GM12864 (cell line): ENCODE data around the gene RDH8.
A peak's percentile ranks its signal among the peaks of the same experiment; 100 is the strongest.

Source experiments
- DNase-seq: peaks from one replicate; pipeline ENCODE4 v3.0.0-alpha.2; 2011; ENCODE audit warnings: low read depth
- H3K4me3 ChIP-seq: 2 replicates; pipeline ENCODE4 v1.5.1; 2011; ENCODE audit warnings: mild to moderate bottlenecking, low read depth, low read length, control low read depth
- TF ChIP-seq, protein P1 (sequence below): IDR thresholded peaks from 2 replicates; pipeline ENCODE4 v1.5.1; 2011; ENCODE audit warnings: low read depth, mild to moderate bottlenecking, moderate library complexity, low read length, control low read depth, inconsistent platforms; ENCODE audit errors: missing control alignments

The RDH8 gene

DNA sequence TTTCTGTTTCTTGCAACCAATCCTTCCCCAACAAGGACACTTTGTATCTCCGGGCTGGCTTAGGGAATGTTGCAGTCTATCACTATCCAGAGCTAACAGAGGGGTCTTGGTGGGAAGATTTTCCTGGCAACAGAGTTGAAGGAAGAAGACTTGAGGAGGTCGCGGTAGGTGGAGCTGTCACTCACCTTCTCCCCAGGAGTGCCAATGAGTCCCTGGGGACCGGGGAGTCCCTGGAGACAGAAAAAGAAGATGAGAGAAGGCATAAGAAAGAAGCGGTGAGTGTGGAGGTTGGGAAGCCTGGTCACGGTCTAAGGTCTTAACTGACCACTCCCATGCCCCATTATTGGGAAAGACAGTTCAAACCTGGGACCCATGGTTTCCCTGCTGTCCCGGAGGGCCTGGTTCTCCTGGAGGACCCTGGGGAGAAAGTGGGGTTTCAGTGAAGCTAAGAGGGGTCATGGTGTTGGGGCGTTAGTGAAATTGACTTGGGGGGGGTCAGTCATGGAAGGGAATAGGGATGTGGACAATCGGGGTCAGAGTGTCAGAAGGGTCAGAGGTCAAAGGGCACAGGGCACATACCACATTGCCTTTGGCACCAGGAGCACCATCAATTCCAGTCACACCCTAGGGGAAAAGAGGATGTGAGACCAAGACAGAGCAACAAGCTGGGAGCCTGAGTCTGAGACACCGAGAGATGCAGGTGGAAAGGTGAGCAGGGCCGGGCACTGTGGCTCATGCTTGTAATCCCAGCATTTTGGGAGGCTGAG lies 21.7 kb upstream of the RDH8 start:
- no peak overlapping the region for H3K4me3 ChIP-seq
- TF ChIP-seq, protein P1, sequence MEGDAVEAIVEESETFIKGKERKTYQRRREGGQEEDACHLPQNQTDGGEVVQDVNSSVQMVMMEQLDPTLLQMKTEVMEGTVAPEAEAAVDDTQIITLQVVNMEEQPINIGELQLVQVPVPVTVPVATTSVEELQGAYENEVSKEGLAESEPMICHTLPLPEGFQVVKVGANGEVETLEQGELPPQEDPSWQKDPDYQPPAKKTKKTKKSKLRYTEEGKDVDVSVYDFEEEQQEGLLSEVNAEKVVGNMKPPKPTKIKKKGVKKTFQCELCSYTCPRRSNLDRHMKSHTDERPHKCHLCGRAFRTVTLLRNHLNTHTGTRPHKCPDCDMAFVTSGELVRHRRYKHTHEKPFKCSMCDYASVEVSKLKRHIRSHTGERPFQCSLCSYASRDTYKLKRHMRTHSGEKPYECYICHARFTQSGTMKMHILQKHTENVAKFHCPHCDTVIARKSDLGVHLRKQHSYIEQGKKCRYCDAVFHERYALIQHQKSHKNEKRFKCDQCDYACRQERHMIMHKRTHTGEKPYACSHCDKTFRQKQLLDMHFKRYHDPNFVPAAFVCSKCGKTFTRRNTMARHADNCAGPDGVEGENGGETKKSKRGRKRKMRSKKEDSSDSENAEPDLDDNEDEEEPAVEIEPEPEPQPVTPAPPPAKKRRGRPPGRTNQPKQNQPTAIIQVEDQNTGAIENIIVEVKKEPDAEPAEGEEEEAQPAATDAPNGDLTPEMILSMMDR: no peak
- DNase-seq: no peak

DNA sequence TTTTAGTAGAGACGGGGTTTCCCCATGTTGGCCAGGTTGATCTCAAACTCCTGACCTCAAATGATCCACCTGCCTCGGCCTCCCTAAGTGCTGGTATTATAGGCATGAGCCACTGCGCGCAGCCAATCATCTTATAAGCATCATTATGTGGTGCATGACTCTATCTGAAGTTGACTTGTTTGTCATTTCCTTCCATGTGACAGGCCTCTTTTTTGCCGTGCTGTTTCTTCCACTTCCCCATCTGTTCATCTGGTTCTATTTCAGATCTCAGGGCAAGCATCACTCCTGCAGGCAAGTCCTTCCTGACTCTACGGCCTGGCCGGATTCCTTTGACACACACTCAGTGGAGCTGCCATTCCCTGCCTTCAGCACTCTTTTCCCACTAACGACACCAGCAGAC lies 18.2 kb upstream of the RDH8 start:
- H3K4me3 ChIP-seq: no peak overlapping the region
- no peak for DNase-seq
- TF ChIP-seq, protein P1: no peak

DNA sequence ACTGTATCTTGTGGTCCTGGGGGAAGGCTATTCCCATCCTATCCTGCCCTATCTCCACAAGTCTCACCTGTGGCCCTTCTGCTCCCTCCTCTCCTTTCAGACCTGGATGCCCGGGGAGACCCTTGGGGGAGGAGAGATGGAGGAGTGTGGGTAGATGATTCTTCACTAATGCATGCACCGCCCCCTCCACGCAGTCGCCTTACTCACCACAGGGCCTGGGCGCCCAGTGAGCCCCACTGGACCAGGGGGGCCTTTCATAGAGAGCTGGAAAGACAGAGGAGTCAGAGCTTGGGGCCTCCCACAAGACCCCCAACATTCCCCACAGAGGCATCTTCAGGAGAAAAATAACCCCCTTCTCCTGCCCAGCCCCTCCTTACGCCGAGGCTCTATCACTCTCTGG lies 17.3 kb upstream of the RDH8 start:
- DNase-seq: no peak
- TF ChIP-seq, protein P1: no peak
- H3K4me3 ChIP-seq: no peak overlapping the region

DNA sequence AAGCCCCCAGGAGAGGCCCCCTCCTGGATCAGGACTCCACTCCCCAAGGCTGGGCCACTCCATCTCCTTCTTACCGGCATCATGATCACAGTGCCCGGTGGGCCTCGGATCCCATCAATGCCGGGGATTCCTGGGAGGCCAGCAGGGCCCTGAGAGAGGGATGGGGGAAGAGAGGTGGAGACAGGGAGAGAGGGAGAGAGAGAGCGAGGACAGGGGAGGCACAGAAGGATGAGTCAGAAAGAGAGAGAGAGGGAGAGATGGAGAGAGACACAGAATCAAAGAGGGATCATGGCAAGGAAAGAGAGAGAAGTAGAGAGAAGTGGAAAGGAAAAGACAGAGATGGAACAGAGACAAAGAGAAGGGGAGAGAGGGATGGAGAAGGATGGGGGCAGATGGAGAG lies 16.7 kb upstream of the RDH8 start:
- TF ChIP-seq, protein P1: no peak
- H3K4me3 ChIP-seq: no peak overlapping the region
- no peak for DNase-seq

DNA sequence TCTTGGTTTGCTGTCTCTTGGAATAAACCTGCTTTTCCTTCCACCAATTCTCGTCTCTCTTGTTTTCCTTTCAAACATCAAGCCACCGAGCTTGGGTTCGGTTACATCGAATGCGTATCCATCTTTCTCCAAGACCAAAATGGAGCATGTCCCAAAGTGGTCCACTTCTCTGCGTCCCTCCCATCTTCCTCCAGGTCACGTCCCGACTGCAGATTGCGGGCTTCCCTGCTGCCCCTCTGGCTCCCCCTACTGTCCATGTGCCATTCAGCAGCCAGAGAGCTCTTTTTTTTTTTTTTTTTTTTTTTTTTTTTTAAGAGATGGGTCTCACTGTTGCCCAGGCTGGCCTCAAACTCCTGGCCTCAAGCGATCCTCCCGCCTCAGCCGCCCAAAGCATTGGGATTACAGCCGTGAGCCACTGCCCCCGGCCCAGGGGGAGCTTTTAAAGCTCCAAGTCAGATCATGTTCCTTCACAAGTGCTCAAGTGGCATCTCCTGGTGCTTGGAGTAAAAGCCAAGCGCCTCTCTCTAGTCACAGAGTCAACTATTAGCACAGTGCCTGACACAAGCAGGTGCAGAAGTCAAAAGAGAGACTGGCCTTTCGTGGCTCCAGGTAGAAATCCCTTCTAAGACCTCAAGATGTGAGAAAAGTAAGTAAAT lies 13.0 kb upstream of the RDH8 start:
- TF ChIP-seq, protein P1: peak; percentile 85
- DNase-seq: peak; percentile 19
- H3K4me3 ChIP-seq: no peak overlapping the region

DNA sequence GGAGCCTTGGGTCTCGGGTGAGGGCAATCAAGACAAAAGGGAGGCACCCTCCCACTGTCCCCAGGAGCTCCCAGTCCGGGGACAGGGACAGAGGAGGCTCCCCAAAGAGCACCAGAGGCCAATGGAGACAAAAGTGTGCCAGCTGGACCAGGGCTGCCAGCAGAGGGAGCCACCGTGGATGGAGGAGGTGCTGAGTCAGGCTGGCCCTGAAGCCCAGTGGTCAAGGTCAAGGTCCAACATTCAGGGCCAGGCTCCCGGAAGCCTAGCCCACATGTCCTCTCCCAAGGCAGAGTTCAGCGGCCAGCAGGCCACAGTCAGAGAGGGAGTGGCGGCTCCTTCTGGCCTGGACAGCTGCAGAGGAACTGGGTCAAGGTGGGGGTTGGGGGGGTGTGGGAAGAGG lies 11.4 kb upstream of the RDH8 start:
- no peak for DNase-seq
- no peak overlapping the region for H3K4me3 ChIP-seq
- TF ChIP-seq, protein P1: peak; percentile 51
